CD4-positive, alpha-beta T cell treated with Interleukin-4 for 4 hours (primary cell): ENCODE measurements around the gene RBBP7.

Experiments used
- DNase-seq: peaks from one replicate; pipeline ENCODE4 v3.0.0-alpha.2; 2020

Gene RBBP7

DNA sequence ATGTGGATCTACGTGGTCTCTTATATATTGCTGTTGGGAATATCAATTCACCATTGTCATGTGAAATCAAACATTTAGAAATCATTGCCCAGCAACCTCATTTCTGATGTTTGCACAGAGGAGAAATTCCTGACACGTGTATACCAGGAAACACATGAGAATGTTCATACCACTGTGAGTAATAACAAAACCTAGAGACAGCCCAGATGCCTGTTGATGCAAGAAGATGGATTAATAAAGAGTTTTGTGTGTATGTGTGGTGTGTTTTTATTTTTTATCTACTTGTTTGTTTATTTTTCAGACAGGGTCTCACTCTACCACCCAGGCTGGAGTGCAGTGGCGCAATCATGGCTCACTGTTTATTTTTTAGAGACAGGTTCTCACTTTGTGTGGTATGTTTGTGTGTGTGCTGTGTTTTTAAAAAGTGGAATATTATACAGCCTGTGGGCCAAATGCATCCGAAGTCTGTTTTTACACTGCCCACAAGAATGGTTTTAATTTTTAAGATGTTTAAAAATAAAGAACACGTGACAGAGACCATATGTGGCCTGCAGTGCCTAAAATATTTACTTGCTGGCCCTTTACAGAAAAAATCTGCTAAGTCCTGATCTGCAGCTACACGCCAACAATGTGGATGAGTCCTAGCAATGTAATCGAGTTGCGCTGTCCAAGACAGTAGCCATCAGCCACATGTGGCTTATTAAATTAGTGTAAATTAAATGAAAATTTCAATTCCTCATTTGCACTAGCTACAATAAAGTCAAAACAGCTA is 44.7 kb downstream of the RBBP7 start:
- DNase-seq = no peak

DNA sequence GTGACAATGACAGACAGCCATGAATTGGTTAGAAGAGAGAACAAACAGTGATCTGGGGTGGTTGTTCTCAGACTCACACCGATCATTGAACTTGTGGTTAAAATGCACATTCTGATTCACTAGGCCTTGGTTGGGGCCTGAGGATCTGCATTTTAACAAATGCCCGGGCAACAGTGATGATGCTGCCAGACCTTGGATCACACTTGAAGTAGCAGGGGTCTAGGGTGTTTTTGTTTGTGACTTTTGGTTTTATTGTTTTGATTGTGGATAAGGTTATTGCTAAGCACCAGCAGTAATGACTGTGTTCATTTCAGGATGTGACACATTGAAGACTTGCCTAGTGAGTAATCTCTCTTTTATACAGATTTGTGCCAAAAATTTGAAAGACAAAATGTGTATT is 47.4 kb downstream of the RBBP7 start:
- no peak for DNase-seq

DNA sequence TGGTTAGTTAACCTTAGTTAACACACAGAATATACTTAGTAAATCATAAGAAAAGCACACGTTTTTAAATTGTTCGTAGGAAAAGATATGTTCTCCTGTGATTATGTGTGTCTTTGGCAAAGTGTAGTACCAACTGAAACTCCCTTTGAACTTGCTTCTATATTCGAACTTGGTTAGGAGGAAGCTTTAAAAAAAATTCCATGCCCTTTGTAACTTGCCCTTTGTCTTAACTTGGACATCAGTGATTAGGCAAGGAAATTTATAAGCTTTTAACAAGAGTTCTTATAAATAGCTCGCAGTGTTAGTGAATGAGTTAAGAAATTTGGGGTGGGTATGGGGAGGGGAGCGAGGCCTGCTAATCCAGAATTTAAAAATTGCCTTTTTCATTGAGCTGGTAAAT is 50.5 kb downstream of the RBBP7 start:
- no peak for DNase-seq

DNA sequence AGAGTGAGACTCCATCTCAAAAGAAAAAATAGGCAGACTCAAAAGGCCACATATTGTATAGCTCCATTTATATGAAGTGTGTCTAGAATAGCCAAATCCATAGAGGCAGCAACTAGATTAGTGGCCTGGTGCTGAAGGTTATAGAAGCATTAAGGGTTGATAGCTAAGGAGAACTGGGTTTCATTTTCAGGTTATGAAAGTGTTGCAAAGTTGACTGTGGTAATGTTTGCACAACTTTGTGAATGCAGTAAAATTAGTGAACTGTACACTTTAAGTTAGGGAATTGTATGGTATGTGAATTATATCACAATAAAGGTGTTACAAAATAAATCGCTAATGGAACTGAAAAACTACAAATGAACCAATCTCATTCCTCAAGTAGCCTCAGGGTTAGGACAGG is 55.6 kb downstream of the RBBP7 start:
- DNase-seq = no peak

GRCh38 chrX:16807976-16808542 is 62.1 kb downstream of the RBBP7 start:
- no peak for DNase-seq

- DNase-seq = no peak
Measured at GRCh38 chrX:16807548-16807947, 62.6 kb downstream of the RBBP7 start.

DNA sequence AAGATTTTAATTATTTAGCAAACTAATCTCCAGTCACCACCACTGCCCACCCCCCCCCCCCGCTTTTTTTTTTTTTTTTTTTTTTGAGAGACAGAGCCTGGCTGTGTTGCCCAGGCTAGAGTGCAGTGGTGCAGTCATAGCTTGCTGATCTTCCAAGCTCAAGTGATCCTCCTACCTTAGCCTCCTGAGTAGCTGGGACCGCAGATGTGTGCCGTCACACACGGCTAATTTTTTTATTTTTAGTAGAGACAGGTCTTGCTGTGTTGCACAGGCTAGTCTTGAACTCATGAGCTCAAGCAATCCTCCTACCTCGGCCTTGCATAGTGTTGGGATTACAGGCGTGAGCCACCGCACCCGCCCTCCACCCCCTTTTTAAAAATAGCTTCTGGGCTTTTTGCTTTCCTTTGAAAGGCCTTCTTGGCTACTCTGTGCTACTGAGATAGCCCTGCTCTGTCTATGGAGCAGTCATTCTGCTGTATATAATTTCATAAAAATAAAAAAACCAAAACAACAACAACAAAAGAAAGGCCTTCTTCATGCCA is 65.2 kb downstream of the RBBP7 start:
- DNase-seq = no peak

- DNase-seq = no peak
Measured at GRCh38 chrX:16797841-16798240, 72.3 kb downstream of the RBBP7 start.

DNA sequence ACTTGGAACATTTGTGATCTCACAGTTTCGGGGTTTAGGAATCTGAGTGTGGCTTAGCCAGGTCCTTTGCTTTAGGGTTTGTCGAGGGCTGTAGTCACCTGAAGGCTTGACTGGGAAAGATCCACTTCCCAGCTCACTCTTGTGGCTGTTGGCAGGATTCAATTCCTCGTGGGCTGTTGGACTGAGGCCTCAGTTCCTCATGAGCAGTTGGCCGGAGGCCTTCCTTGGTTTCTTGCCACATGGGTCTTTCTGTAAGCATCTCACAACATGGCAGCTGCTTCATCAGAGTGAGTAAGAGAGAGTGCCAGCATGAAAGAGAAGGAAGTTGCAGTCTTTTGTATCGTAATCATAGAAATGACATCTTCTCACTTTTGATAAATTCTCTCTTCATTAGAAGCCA is 72.8 kb downstream of the RBBP7 start:
- DNase-seq = no peak

- no peak for DNase-seq
Measured at GRCh38 chrX:16796298-16796697, 73.9 kb downstream of the RBBP7 start.
